KMS-11 (cell line): ENCODE measurements around the gene PHACTR1.
"Not testable (repeated sequence)": the region's sequence is repeated elsewhere in the genome, so short reads cannot be mapped to it uniquely, and the experiment has no call there.

Source experiments
- H2AFZ ChIP-seq: fragments of 200-600 bp; sonication (generic); 2 replicates; pipeline ENCODE4 v1.6.1; 2016; ENCODE audit warnings: antibody characterized with exemption, mixed run types, low read depth
- H3K27ac ChIP-seq: fragments of 200-600 bp; sonication (generic); 2 replicates; pipeline ENCODE4 v1.6.1; 2016; ENCODE audit warnings: mild to moderate bottlenecking, mixed run types
- H3K27me3 ChIP-seq: fragments of 200-600 bp; sonication (generic); 2 replicates; pipeline ENCODE4 v1.6.1; 2017; ENCODE audit warnings: mild to moderate bottlenecking, low read depth, mixed run types, moderate library complexity; ENCODE audit not compliant: insufficient read depth
- H3K36me3 ChIP-seq: fragments of 200-600 bp; sonication (generic); 2 replicates; pipeline ENCODE4 v1.6.1; 2017; ENCODE audit warnings: mild to moderate bottlenecking, mixed run types; ENCODE audit not compliant: insufficient read depth
- H3K4me1 ChIP-seq: fragments of 200-600 bp; sonication (generic); 2 replicates; pipeline ENCODE4 v1.6.1; 2016; ENCODE audit warnings: mild to moderate bottlenecking, low read depth, mixed run types; ENCODE audit not compliant: poor library complexity, severe bottlenecking
- H3K4me2 ChIP-seq: fragments of 200-600 bp; sonication (generic); 2 replicates; pipeline ENCODE4 v1.7.0; 2016; ENCODE audit warnings: mild to moderate bottlenecking, mixed run types
- H3K4me3 ChIP-seq: fragments of 200-600 bp; sonication (generic); IDR thresholded peaks from 2 replicates; pipeline ENCODE4 v1.6.1; 2017; ENCODE audit warnings: low read depth, low read length, mixed read lengths; ENCODE audit not compliant: insufficient read depth
- H3K79me2 ChIP-seq: fragments of 200-600 bp; sonication (generic); 2 replicates; pipeline ENCODE4 v1.6.1; 2016; ENCODE audit warnings: low read depth, mixed run types; ENCODE audit not compliant: insufficient read depth
- H3K9ac ChIP-seq: fragments of 200-600 bp; sonication (generic); 2 replicates; pipeline ENCODE4 v1.6.1; 2016; ENCODE audit warnings: mild to moderate bottlenecking, mixed run types
- H4K20me1 ChIP-seq: fragments of 200-600 bp; sonication (generic); 2 replicates; pipeline ENCODE4 v1.6.1; 2016; ENCODE audit warnings: mild to moderate bottlenecking, mixed run types; ENCODE audit not compliant: insufficient read depth
- CTCF ChIP-seq: fragments of 200-600 bp; sonication (generic); conservative IDR thresholded peaks from 2 replicates; pipeline ENCODE4 v1.6.1; 2017; ENCODE audit warnings: low read depth, mild to moderate bottlenecking, antibody characterized with exemption, low read length, moderate library complexity, mixed read lengths

Gene PHACTR1

GRCh38 chr6:13157293-13157692 lies 440.7 kb downstream of the PHACTR1 start:
- Histone ChIP-seq H3K27ac (no peak overlapping the region), H3K4me3 (no peak overlapping the region), H3K79me2 (no peaks in the 10 kb centered on the region), H3K9ac (no peak overlapping the region), H3K4me1 (no peaks in the 10 kb centered on the region), H3K36me3 (no peaks in the 10 kb centered on the region), H3K4me2 (no peak overlapping the region), H2AFZ (no peak overlapping the region), H3K27me3 (no peaks in the 10 kb centered on the region), H4K20me1 (no peaks in the 10 kb centered on the region)
- TF ChIP-seq CTCF: no peak

- H3K4me2 ChIP-seq: no peak overlapping the region
- no peak overlapping the region for H3K9ac ChIP-seq
- no peaks in the 10 kb centered on the region for H3K36me3 ChIP-seq
- H4K20me1 ChIP-seq: no peaks in the 10 kb centered on the region
- H3K79me2 ChIP-seq: no peaks in the 10 kb centered on the region
- H2AFZ ChIP-seq: no peak overlapping the region
- H3K27me3 ChIP-seq: no peaks in the 10 kb centered on the region
- no peak overlapping the region for H3K4me3 ChIP-seq
- H3K4me1 ChIP-seq: no peaks in the 10 kb centered on the region
- no peak overlapping the region for H3K27ac ChIP-seq
- no peak for TF ChIP-seq CTCF
Measured at GRCh38 chr6:13159300-13159699, 442.7 kb downstream of the PHACTR1 start.

- not testable (repeated sequence) for H3K4me1 ChIP-seq, H3K27ac ChIP-seq, H3K4me2 ChIP-seq, H2AFZ ChIP-seq, H4K20me1 ChIP-seq, H3K79me2 ChIP-seq, H3K9ac ChIP-seq, H3K4me3 ChIP-seq, H3K27me3 ChIP-seq, H3K36me3 ChIP-seq
Measured at GRCh38 chr6:13159822-13160221, 443.3 kb downstream of the PHACTR1 start.

- no peak for TF ChIP-seq CTCF
- no peak overlapping the region for H2AFZ ChIP-seq
- no peaks in the 10 kb centered on the region for H3K27me3 ChIP-seq
- H3K36me3 ChIP-seq: no peaks in the 10 kb centered on the region
- no peak overlapping the region for H3K27ac ChIP-seq
- H3K4me2 ChIP-seq: no peak overlapping the region
- H4K20me1 ChIP-seq: no peaks in the 10 kb centered on the region
- no peak overlapping the region for H3K9ac ChIP-seq
- H3K79me2 ChIP-seq: no peaks in the 10 kb centered on the region
- H3K4me1 ChIP-seq: no peaks in the 10 kb centered on the region
- no peak overlapping the region for H3K4me3 ChIP-seq
Measured at GRCh38 chr6:13163161-13163944, 446.8 kb downstream of the PHACTR1 start.

GRCh38 chr6:13164291-13164690 lies 447.7 kb downstream of the PHACTR1 start:
- Histone ChIP-seq H3K4me2 (no peak overlapping the region), H3K36me3 (no peaks in the 10 kb centered on the region), H3K4me3 (no peak overlapping the region), H3K27ac (no peak overlapping the region), H3K4me1 (no peaks in the 10 kb centered on the region), H3K27me3 (no peaks in the 10 kb centered on the region), H3K9ac (no peak overlapping the region), H4K20me1 (no peaks in the 10 kb centered on the region), H3K79me2 (no peaks in the 10 kb centered on the region), H2AFZ (no peak overlapping the region)
- TF ChIP-seq CTCF: no peak
